NCI-H748 (cell line): Measurements from ENCODE around the gene PPM1H.
"Not testable (repeated sequence)": the region's sequence is repeated elsewhere in the genome, so short reads cannot be mapped to it uniquely, and the experiment has no call there.

Experiments used
- DNase-seq: peaks from one replicate; lab custom pipeline; 2025; ENCODE audit not compliant: unreplicated experiment; lab: John Stamatoyannopoulos, UW

PPM1H gene

GRCh38 chr12:62772416-62772955 lies 162.5 kb downstream of the PPM1H start:
- no peak for DNase-seq

DNA sequence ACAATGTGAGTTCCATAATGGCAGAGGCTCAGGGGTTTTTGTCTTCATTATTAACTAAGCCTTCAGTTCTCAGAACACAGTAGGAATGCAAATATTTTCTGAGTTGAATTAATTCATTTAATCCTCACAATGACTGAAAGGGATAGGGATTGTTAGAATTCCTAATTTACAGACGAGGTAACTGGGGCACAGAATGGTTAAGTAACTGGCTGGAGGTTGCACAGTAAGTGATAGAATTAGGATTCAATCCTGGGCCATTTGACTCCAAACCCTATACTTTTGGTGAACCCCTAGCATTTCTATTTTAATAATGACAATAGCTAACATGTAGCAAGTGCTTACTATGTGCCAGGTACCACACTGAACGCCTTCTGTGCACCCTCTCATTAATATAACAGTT lies 163.1 kb downstream of the PPM1H start:
- DNase-seq = no peak

GRCh38 chr12:62770381-62770780 lies 164.6 kb downstream of the PPM1H start:
- DNase-seq = no peak

- no peak for DNase-seq
Measured at GRCh38 chr12:62769076-62769619, 165.8 kb downstream of the PPM1H start.

- no peak for DNase-seq
Measured at GRCh38 chr12:62767946-62768345, 167.0 kb downstream of the PPM1H start.

DNA sequence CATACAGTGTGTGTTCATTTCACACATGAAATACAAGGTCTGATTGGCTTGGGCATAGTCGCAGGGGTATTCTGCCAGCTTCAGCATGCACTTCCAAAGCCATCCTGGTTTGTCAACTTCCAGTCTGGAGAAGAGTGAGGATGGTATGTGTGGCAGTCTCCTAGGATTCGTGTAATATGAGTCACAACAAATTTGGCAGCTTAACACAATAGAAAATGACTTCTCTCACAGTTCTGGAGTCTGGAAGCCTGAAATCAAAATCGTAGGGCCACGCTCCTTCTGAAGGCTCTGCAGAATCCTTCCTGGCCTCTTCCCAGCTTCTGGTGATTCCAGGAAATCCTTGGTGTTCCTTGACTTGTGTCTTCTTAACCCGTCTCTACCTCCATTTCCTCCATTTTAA lies 167.5 kb downstream of the PPM1H start:
- no peak for DNase-seq

- no peak for DNase-seq
Measured at GRCh38 chr12:62766496-62766895, 168.5 kb downstream of the PPM1H start.

DNA sequence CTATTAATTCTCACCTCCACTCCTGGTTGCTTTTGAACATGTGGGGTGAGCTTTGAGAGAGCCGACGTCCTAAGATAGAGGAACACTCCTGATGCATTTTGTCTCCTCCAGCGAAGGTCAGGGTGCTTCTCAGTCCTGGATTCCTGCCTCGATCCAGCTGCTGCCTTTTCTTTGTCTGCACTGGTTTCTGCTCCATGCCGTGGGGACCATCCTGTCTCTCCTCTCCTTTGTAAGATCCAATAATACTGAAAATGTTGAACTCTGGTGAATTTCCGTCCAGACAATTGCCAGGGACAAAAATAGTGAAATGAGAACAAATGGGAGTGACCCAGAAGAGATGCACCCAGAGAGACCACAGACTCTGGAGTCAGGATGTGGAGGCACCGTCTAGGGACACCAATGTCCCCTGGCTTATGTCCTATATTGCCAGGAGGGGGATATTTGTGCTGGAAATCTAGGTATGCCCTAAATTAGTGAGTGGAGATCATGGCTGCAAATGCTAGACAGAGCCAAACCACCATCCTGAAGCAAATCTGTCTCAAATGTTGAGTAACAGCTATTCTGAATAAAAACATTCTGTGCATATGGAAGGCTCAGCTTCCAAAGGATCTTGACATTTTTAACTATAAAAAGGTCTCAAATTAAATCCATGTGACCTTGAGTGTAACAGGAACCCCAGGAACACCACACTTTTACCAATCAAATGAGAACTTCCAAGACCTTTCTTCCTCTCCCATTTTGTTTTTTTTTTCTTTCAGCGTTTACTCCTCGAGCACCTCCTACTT lies 170.9 kb downstream of the PPM1H start:
- DNase-seq = no peak

DNA sequence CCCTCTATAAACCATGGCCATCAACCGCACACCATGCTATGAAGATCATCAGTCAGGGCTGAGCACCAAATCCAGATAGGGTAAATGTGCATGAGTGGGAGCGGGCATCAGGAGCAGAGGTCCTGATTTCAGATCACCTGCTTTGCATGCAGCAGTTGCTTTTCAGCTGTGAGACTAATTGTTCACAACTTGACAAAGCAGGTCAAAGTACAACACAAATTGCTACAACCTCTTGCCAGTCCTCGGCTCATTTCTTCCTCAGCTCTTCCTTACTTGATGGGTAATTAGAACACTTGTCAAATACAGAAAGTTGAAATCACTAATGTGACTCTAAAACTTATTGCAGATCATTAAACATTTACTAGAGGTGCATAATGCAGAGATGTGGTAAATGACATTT lies 171.6 kb downstream of the PPM1H start:
- DNase-seq = no peak

DNA sequence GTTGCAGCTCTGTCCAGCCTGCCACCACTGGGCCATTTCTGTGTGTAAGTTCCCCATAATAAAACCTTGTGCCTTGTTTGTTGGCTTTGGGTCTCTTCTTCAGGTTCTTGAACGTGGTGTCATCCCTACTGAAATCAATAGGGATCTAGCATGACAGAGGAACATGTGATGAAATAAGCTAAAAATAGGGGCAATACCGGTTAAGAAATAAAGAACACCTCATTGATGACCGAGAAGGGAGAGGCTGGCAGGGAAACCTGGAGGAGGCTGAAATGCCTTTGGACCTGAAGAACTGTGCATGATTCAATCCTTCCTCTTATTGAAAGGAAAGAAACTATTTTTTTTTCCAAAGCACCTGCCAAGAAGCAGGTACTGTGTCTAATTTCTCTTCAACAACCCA lies 172.3 kb downstream of the PPM1H start:
- no peak for DNase-seq

- DNase-seq = no peak
Measured at GRCh38 chr12:62761658-62762057, 173.3 kb downstream of the PPM1H start.

GRCh38 chr12:62760779-62761178 lies 174.2 kb downstream of the PPM1H start:
- DNase-seq = no peak

GRCh38 chr12:62760341-62760740 lies 174.6 kb downstream of the PPM1H start:
- not testable (repeated sequence) for DNase-seq

- DNase-seq = no peak
Measured at GRCh38 chr12:62758216-62758615, 176.7 kb downstream of the PPM1H start.

GRCh38 chr12:62757048-62757447 lies 177.9 kb downstream of the PPM1H start:
- DNase-seq = no peak

- no peak for DNase-seq
Measured at GRCh38 chr12:62754706-62755105, 180.2 kb downstream of the PPM1H start.

GRCh38 chr12:62751810-62752155 lies 183.2 kb downstream of the PPM1H start:
- no peak for DNase-seq

- DNase-seq = no peak
Measured at GRCh38 chr12:62750941-62751809, 183.8 kb downstream of the PPM1H start.

GRCh38 chr12:62749586-62749985 lies 185.4 kb downstream of the PPM1H start:
- no peak for DNase-seq

- no peak for DNase-seq
Measured at GRCh38 chr12:62748941-62749468, 185.9 kb downstream of the PPM1H start.

DNA sequence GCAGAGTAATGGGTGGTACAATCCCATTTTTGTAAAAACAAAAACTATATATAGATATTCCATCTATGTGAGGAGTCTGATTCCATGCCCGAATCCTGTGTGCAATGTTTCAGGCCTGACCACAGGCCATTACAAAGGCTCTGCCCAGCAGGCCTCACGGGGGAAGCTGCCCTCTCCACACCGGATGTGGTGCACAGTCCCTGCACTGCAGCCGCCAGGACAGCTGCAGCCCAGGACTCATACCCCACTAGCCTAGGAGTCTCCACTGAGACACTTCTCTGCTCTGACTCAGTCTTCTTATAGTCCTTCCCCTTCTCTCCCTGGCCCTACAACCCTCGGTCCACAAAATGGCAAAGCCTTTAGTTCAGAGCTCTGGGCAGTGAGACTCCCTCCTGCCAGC lies 190.4 kb downstream of the PPM1H start:
- DNase-seq = no peak
